GM21825 (cell line): ENCODE data around the gene SLC16A1.
"Not testable (repeated sequence)": the region's sequence is repeated elsewhere in the genome, so short reads cannot be mapped to it uniquely, and the experiment has no call there.

Experiments
- ATAC-seq: cut with Tn5 transposase; IDR thresholded peaks from one replicate; pipeline ENCODE4 v1.9.1; 2021; ENCODE audit warnings: mild to moderate bottlenecking, moderate library complexity; ENCODE audit not compliant: unreplicated experiment

SLC16A1 gene

GRCh38 chr1:112926858-112927257, 29.1 kb downstream of the SLC16A1 start:
- no peak for ATAC-seq

DNA sequence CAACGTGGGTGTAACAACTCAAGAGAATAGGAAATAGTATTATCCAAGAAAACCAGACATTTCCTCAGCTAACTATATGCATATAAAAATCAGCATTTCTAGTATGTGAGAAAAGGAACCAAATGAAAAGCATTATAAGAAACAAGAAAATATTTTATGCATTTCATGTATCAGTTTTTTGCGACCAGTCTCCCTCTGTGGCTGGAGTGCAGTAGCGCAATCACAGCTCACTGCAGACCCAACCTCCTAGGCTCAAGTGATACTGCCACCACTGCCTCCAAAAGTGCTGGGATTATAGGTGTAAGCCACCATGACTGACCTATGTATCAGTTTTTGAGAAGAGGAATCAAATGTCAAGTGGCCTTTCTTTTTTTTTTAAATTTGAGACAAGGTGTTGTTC, 31.0 kb downstream of the SLC16A1 start:
- no peak for ATAC-seq

- ATAC-seq = no peak
These were observed 32.0 kb downstream of the SLC16A1 start for GRCh38 chr1:112923959-112924349.

DNA sequence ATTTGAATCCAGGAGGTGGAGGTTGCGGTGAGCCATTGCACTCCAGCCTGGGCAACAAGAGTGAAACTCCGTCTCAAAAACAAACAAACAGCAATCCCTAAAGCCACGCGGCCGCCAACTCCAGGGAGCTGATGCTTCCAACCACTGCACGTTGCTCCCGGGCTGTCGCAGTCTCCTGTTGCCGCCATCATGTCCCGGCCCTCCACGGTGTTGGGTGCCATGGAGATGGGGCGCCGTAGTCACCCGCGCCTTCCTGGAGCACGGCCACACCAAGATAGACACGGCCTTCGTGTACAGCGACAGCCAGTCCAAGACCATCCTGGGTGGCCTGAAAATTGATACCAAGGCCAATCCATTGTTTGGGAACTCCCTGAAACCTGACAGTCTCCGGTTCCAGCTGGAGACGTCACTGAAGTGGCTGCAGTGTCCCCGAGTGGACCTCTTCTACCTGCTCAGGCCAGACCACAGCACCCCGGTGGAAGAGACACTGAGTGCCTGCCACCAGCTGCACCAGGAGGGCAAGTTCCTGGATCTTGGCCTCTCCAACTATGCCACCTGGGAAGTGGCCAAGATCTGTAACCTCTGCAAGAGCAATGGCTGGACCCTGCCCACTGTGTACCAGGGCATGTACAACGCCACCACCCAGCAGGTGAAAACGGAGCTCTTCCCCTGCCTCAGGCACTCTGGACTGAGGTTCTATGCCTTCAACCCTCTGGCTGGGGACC, 32.6 kb downstream of the SLC16A1 start:
- ATAC-seq = no peak

GRCh38 chr1:112911506-112912220, 44.3 kb downstream of the SLC16A1 start:
- ATAC-seq = no peak

- ATAC-seq = no peak
These were observed 46.1 kb downstream of the SLC16A1 start for GRCh38 chr1:112909847-112910246.

- ATAC-seq = no peak
These were observed 49.8 kb downstream of the SLC16A1 start for GRCh38 chr1:112906150-112906698.

DNA sequence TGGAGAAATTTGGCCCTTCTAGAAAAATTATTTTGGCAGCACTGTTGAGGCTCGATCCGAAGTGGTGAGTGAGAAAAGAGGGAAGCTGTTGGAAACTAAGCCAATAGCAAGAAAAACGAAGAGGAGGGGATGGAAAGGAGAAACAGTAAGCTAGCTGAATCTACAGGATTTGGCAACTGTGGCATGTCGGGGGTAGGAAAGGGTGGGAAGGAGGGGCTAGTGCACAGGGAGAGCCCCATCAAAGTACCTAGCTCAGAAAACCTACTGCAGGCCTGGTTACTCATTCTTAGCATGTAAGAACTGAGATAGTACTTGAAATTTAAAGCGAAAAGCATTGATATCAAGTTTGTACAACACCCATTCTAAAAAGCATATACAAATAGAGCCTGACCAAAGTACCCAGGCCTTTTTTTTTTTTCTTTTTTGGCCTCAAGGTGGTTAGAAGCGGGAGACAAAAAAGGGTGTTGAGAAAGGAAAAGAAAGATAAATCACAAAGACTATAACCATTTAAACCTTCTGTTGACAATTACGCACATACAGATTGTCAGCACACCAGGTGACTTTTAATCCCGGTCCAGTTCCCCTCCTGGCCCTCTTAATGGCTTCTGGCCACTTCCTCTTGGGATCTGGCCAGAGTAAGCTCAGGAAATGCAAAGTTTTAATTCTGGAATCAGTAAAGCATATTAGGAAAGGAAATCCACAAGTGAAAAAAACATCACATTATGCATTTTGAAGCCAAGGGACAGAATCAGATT, 50.4 kb downstream of the SLC16A1 start:
- ATAC-seq = no peak

DNA sequence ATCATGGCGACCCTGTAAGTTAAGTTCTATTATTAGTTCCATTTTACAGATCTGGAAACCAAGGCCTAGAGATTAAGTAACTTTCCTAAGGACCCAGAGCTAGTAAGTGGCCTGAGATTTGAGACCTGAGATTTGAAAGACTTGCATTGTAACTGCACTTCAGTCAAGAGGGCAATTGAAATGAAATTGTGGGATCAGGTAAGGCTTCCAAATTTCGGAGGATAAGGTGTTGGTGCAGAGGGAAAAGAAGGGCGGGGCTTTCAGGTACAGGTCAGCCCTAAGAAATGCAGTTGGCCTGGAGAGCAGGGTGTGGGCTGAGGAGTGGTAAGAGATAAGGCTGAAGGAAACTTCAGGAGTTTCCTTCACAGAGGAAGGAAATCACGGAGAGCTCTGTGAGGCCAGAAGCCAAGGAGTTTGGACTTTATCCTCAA, 51.1 kb downstream of the SLC16A1 start:
- ATAC-seq = no peak

DNA sequence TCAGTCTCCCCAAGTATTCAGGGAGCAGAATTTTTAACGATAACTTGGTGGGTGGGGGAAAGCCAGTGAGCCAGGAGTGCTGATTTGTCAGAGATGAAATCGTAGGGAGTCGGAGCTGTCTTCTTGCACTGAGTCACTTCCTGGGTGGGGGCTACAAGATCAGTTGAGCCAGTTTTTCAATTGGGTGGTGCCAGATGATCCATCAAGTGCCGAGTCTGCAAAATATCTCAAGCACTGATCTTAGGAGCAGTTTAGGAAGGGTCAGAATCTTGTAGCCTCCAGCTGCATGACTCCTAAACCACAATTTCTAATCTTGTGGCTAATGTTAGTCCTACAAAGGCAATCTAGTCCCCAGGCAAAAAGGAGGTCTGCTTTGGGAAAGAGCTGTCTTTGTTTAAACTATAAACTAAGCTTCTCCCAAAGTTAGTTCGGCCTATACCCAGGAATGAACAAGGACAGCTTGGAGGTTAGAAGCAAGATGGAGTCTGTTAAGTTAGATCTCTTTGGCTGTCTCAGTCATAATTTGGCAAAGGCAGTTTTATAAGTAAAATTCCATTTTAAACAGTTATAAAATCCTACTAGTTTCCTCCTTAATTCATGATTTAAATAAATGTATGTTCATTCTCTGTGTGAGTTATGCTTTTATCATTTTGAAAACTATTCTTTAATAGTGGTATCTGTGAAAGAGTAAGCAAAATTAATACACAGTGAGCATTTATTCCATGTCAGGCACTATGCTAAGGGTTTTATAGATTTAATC, 51.7 kb downstream of the SLC16A1 start:
- ATAC-seq = no peak

- no peak for ATAC-seq
These were observed 53.8 kb downstream of the SLC16A1 start for GRCh38 chr1:112902221-112902620.

DNA sequence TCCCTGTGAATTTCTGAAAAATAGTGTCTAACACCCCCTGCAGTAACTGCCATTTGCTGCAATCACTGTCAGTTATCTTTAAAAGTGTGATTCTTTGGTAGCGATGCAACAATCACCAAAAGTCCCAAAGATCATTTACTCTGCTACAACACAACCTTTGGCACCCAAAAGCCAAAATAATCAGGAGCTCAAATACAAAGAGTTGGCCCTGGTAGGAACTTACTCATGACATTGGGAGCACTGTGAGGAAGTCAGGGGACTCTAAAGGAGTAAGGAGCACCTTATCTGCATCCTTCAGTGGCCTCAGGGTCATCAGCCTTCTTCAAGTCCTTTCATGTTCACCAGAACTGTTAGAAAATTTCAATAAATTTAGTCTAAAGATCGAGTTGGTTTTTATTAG, 54.6 kb downstream of the SLC16A1 start:
- no peak for ATAC-seq

DNA sequence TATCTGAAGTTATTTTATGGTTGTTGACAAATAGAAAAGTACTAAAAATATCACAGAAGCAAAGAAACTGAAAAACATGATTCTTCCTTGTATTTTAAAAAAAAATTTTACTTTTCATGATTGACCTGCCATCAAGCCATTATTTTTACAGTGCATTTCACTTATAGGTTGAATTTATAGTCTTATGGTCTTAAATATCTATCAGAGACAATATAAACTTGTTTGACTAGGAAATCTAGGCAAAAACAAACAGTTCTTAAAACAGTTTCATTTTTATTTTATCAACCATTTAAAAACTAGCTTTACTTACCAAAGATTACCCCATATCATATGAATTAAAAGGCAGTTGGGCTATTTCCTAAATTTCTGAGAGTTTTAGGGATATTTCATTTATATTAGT, 59.2 kb downstream of the SLC16A1 start:
- ATAC-seq = no peak

DNA sequence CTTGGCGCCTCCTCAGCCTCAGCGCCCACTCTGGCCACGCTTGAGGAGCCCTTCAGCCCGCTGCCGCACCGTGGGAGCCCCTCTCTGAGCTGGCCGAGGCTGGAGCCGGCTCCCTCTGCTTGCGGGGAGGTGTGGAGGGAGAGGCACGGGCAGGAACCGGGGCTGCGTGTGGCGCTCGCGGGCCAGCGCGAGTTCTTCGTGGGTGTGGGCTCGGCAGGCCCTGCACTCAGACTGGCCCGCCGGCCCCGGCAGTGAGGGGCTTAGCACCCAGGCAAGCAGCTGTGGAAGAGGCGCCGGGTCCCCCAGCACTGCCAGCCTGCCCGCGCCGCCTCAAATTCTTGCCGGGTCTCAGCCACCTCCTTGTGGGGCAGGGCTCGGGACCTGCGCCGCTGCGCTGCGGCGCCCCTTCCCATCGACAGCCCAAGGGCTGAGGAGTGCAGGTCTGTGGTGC, 61.4 kb downstream of the SLC16A1 start:
- no peak for ATAC-seq

DNA sequence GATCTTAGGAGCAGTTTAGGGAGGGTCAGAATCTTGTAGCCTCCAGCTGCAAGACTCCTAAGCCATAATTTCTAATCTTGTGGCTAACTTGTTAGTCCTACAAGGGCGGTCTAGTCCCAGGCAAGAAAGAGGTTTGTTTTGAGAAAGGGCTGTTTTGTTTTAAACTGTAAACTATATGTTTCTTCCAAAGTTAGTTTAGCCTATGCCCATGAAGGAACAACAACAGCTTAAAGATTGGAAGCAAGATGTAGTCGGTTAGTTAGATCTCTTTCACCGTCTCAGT, 62.0 kb downstream of the SLC16A1 start:
- ATAC-seq = no peak

- no peak for ATAC-seq
These were observed 62.5 kb downstream of the SLC16A1 start for GRCh38 chr1:112893288-112894009.

DNA sequence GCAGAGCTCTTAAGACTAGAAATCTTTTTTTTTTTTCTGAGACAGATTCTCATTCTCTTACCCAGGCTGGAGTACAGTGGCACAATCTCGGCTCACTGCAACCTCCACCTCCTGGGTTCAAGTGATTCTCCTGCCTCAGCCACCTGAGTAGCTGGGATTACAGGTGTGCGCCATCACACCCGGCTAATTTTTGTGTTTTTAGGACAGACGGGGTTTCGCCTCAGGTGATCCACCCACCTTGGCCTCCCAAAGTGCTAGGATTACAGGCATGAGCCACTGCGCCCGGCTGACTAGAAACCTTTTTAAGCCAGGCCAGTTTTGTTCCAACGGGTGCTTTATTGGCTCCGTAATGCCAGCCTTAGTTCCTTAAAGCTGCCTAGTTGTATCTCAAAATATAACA, 66.1 kb downstream of the SLC16A1 start:
- not testable (repeated sequence) for ATAC-seq

GRCh38 chr1:112889052-112889768, 66.8 kb downstream of the SLC16A1 start:
- ATAC-seq = no peak

- ATAC-seq = no peak
These were observed 67.4 kb downstream of the SLC16A1 start for GRCh38 chr1:112888630-112889029.
